Prostate gland (tissue), 2 donors: ENCODE data around the gene C6orf89.

Experiments
- POLR2A ChIP-seq: fragments of 450-650 bp; IDR thresholded peaks from one replicate; pipeline ENCODE4 v1.6.1; 2016; ENCODE audit warnings: antibody characterized with exemption, mild to moderate bottlenecking
- POLR2AphosphoS5 ChIP-seq: sonication (generic); formaldehyde crosslinking; IDR thresholded peaks from one replicate; pipeline ENCODE4 v1.6.1; 2017; ENCODE audit warnings: antibody characterized with exemption
- TF ChIP-seq, protein P1 (sequence below), 4 experiments: fragments of 200-600 bp in 2 of 4; fragments of 450-650 bp in 2 of 4; sonication (generic) in 2 of 4; IDR thresholded peaks; 1 replicate in 3 of 4; 2 replicates in 1 of 4; pipeline ENCODE4 v1.5.1; 2016 to 2019; ENCODE audit warnings: antibody characterized with exemption in 4 of 4, mild to moderate bottlenecking in 2 of 4, moderate library complexity in 2 of 4

- TF ChIP-seq POLR2A (no peak), POLR2AphosphoS5 (no peak)
- TF ChIP-seq, protein P1, sequence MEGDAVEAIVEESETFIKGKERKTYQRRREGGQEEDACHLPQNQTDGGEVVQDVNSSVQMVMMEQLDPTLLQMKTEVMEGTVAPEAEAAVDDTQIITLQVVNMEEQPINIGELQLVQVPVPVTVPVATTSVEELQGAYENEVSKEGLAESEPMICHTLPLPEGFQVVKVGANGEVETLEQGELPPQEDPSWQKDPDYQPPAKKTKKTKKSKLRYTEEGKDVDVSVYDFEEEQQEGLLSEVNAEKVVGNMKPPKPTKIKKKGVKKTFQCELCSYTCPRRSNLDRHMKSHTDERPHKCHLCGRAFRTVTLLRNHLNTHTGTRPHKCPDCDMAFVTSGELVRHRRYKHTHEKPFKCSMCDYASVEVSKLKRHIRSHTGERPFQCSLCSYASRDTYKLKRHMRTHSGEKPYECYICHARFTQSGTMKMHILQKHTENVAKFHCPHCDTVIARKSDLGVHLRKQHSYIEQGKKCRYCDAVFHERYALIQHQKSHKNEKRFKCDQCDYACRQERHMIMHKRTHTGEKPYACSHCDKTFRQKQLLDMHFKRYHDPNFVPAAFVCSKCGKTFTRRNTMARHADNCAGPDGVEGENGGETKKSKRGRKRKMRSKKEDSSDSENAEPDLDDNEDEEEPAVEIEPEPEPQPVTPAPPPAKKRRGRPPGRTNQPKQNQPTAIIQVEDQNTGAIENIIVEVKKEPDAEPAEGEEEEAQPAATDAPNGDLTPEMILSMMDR (IDR thresholded peaks at IDR 0.05), result no peak
Observed at GRCh38 chr6:36970892-36971842, 85.4 kb downstream of the C6orf89 start.
